NCI-H748 treated with DMSO at 0.1 percent for 48 hours (cell line): Measurements from ENCODE around the gene C1QTNF8.

Source experiments
- DNase-seq: peaks from one replicate; lab custom pipeline; 2025; lab: John Stamatoyannopoulos, UW

Gene C1QTNF8

DNA sequence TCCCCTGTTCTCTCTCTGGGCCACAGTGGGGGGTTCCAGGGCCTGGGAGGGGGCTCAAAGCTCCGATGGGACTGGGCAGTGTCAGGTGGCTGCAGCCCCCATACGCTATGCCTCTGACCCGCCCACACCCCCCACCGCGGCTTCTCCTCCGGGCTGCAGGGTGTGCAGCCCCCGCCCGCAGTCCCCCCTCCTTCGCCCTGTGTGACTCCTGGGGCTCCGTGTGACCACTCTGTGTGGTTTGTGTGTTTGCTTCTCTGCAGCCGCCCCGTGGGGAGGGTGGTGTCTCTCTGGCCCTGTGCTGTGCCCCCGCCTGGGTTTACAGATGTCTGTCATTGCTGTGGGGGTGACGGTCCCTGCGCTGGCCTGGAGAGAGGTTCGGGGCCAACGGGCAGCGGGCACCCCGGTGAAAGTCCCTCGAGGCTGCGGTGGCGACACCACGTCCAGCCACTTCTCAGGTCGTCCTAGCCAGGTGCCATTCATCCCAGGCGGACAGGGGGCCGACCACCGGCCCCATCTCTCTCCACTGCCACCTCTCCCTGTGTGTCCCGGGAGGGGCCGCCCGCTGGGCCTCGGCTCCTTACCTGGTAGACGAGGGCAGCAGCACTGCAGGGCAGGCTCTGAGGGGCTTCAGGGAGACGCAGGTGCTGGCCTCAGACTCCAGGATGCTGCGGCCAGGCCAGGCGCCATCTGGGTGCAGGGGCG, 18.0 kb downstream of the C1QTNF8 start:
- DNase-seq = no peak

DNA sequence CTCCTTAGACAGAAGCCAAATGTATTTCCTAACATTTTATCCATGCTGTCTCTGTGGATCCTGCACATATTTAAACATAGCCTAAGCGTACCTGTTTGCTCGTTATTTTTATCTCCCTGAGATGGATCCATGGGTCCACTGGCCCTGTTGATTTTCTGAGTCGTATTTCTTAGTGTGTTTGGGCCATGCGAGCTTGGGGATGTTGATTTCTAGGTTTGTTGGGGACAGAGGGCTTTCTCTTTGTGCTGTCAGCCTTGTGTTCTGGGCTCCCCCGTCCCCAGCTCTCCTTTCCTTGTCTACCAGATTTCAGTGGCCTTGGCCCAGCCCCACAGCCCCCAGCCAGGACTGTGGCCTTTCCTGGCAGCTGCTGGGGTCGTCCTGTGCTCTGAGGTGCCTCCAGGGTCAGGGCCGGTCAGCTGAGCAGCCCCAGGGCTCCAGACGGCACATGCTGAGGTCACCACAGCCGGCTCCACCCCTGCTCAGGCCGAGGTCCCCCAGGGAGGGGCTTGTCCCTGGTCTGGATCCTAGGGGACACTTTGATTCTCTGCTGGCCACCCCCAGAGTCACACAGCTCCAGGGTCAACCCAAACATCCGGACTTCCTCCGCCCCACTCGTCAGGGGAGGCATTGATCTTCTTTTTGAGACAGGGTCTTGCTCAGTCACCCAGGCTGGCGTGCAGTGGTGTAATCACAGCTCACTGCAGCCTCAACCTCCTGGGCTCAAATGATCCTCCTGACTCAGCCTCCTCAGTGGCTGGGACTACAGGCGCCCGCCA, 19.1 kb downstream of the C1QTNF8 start:
- DNase-seq = no peak

DNA sequence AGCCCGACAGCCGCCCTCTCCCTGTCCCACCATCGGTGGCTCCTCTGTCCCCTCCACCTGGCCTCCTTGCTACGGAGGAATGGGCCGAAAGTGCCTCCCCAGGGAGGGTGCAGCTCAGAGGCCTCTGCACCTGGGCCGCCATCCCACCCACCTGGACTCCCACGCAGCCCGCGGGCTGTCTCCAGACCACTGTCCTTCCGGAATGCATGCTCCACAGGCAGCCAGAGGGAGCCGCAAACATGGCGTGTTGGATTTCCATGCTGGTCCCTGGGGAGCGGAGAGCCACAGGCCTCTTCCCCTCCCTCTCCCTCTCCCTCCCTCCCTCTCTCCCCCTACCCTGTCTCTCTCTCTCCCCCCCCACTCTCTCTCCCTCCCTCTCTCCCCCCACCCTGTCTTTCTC, 20.5 kb downstream of the C1QTNF8 start:
- DNase-seq = no peak

DNA sequence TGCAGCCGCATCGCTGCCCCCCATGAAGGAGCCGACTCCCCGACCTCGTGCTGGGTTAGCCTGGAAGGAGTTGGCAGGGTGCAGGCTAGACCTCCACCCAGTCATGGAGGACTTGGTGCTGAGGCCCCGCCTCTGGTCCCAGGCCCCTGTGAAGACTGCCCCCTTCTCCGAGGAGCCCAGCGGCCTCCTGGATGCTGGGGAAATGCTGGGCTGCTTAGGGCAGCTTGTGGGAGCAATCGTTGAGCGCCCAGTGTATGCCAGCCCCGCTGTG, 21.7 kb downstream of the C1QTNF8 start:
- no peak for DNase-seq

GRCh38 chr16:1073566-1074378, 22.3 kb downstream of the C1QTNF8 start:
- no peak for DNase-seq

DNA sequence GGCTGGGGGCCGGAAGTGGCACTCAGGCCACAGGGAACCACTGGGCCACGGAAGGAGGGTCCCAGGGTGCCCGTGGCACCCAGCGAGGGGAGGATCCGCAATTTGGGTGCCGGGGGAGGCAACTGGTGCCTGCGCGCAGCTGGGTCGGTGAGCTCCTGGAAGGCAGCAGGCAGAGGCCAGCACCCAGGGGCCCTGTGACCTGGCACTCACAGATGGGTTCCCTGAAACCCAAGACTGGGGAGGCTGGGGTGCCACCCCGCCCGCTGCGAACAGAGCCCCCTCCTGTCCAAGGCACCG, 22.8 kb downstream of the C1QTNF8 start:
- no peak for DNase-seq

DNA sequence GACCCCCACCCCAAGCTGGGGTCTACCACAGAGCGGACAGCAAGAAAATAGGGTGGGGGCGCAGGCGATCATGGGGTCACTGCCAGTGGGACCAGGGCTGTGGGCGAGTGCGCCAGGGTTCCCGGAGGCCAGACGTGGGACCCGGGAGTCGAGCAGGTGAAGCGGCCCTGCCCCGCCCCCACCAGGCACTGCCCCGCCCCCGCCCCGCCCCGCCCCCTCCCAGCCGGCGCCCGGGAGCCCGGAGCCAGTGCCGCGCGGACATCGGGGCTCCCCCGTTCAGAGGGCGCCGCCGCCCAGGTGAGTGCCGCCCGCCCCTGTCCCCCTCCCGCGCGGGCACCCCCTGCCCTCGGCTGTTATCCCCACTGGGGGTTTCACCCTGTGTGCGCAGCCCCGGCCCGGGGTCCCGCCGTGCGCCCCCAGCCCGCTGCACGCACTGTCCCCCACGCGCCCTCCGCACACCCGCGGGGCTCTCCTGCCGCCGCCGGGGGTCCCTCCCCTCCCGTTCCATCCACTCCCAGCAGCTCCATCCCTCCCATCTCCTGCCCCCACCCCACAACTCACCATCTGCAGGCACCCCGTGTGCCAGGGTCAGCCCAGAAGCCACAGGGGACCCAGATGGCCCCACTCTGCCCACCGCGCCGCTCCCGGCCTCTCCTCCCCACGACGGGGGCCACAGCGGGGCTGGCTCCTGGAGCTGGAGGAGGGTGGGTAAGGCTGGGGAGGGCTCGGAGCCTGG, 23.4 kb downstream of the C1QTNF8 start, which contains the start of gene SSTR5:
SSTR5 (plus strand) TSS at position 222 of the 736 bp plus-strand sequence. CDS start 6,122 bp downstream, outside the sequence.
- DNase-seq = no peak

- no peak for DNase-seq
Measured at GRCh38 chr16:1071561-1072225, 24.4 kb downstream of the C1QTNF8 start.

DNA sequence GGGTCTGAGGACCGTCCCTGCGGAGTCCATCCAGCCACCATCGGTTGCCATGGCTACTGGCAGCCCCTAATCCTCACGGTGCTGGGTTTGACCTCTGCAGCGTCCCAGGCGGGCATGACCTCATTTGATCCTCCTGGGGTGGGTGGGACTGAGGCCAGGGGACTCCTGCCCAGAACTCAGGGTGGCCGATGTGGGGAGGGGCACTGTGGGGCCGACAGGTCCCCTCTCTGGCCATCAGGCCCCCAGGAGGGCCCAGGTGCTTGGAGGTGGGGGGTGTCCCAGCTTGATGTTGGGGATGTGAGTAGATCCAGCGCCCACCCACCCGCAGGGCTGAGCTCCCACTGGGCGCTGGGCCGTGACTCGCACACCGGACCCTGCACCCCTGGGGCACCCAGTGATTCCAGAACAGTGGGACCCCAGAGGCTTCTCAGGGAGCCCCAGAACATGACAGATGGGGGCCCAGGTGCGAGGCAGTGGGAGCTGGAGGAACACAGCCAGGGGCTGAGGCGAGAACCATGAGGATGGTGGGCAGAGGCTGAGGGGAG, 25.1 kb downstream of the C1QTNF8 start:
- no peak for DNase-seq

DNA sequence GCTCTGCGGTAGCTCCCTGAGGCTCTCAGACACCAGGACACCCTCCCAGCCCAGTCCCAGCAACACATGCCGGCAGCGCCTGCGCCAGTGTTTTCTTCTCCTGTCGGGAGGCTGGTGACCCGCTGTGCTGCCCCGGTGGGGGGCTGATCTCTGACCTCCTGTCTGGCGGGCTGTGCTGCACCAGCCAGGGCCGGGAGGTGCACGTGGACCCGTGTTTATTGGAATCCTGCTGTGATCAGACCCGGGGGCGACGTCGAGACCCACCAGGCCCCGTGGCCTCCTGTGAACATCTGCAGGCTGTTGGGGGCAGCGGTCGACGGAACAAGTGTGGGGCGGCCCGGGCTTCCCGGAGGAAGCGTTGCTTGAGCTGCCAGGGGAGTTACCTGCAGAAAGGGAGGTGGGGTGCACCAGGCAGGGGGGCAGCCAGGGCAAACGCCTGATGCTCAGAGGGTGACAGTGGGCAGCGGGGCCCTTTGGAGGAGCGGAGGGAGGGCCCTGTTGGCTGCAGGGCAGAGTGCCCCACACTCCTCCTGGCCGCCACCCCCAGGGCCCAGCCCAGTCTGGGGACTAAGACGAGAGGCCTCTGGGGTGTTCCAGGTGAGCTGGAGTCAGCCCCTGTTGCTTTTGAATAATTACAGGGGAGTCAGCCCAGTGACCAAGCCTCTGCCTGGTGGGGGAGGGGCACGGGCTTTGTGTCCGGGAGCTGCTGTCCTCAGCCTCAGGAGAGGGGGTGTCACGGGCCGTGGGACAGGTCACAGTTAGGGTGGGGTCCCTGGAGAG, 25.8 kb downstream of the C1QTNF8 start:
- DNase-seq = no peak

GRCh38 chr16:1069154-1069553, 26.9 kb downstream of the C1QTNF8 start:
- DNase-seq = no peak

GRCh38 chr16:1068451-1068850, 27.6 kb downstream of the C1QTNF8 start:
- DNase-seq = no peak

DNA sequence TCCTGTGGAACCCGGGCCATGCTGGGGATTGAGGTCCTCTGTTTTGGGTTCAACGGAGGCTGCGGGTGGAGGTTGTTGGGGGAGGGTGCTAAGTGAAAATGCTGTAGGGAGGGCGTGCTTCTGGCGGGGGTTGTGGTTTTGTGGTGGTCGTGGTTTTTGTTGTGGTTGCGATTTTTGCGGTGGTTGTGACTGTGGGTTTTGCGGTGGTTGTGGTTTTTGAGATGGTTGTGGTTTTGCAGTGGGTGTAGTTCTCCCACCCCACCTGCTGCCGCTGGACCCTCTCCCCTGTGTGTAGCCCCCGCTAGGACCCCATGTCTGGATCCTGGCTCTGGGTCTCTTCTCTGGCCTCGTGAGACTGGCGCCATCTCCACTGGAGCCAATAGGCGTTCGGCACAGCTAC, 28.4 kb downstream of the C1QTNF8 start:
- no peak for DNase-seq

GRCh38 chr16:1066584-1067172, 29.4 kb downstream of the C1QTNF8 start:
- DNase-seq = no peak

GRCh38 chr16:1065469-1066128, 30.4 kb downstream of the C1QTNF8 start:
- DNase-seq = no peak

GRCh38 chr16:1063728-1064127, 32.3 kb downstream of the C1QTNF8 start:
- no peak for DNase-seq

DNA sequence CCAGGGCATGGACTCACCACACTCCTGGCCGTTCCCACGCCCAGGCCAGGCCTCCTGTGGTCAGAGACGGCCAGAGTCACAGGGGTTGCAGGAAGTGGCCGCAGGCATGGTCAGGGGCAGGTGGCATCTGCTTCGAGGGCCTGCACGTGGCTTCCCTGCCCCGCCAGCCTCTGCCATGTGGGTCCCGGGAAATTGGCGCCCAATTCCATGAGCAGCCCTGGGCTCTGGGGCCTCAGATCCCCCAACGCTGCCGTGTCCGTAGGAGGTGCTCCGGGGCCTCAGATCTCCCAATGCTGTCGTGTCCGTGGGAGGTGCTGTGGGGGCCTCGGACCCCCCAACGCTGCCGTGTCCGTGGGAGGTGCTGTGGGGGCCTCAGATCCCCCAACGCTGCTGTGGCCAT, 33.1 kb downstream of the C1QTNF8 start:
- DNase-seq = no peak

DNA sequence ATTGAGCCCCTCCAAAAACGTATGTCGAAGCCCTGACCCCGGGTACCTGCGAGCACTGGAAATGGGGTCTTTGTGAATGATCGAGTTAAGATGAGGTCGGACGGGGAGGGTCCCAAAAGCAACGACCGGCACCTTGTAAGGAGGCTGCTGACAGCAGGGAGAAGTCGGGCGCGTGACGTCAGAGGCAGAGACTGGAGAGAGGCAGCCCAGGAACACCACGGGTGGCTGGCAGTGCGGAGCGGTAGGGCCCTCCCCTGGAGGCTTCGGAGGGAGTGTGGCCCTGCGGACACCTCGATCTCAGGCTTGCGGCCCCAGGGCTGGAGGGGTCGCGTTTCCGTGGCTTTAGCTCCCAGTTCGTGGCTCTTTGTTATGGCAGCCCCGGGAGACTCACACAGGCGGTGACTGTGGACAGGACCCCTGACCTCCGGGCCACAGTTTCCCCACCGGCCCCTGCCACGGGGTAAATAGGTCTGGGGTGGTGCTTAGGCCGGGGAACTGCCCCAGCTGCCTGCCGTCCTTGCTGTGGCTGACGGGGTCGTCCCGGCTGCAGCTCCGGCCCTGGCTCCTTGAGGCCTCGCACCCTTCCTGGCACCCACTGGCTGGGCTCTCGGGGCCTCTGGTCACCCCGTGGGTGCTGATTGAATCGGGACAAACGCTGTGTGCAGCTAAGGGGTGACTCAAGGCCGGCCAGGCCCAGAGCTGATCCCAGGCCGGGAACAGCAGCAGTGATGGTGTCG, 34.1 kb downstream of the C1QTNF8 start:
- DNase-seq = no peak
